PC-9 (cell line): ENCODE data around the gene COQ10B. TPM values are rescaled to one million over a fixed set of nuclear protein-coding genes. Genes with fewer than 3 reads are reported as not detected.

Source experiments
- BruUV-seq: library from RNA; stranded (reverse); fragments of 400-500 nt; replicated peaks from 2 replicates; lab custom pipeline; 2021; lab: Mats Ljungman, UMichigan
- CTCF ChIA-PET: fragments of 300-600 bp; sonication (Branson Sonifier 250); formaldehyde crosslinking; loops from one replicate; lab custom pipeline; 2022; ENCODE audit warnings: antibody characterized with exemption; lab: Charles Lee
- POLR2A ChIA-PET: fragments of 300-600 bp; sonication (Branson Sonifier 250); formaldehyde crosslinking; loops from one replicate; lab custom pipeline; 2022; ENCODE audit warnings: antibody characterized with exemption; ENCODE audit not compliant: unreplicated experiment; lab: Charles Lee
- DNase-seq, 2 experiments: peaks; one replicate each; pipeline versions ENCODE4 v3.0.0 to v3.0.0-alpha.2; 2015 to 2022; ENCODE audit warnings: mixed read lengths in 1 of 2
- H2AFZ ChIP-seq: fragments of 200-600 bp; sonication (generic); 2 replicates; pipeline ENCODE4 v1.8.1; 2017; ENCODE audit warnings: antibody characterized with exemption
- H3F3A ChIP-seq: fragments of 200-600 bp; sonication (generic); 2 replicates; pipeline ENCODE4 v1.8.1; 2017; ENCODE audit warnings: antibody characterized with exemption, mild to moderate bottlenecking, low read depth; ENCODE audit not compliant: insufficient read depth
- H3K27ac ChIP-seq: fragments of 200-600 bp; sonication (generic); 2 replicates; pipeline ENCODE4 v1.6.1; 2016; ENCODE audit warnings: mixed run types
- H3K27me3 ChIP-seq: fragments of 200-600 bp; sonication (generic); 2 replicates; pipeline ENCODE4 v1.6.1; 2016; ENCODE audit warnings: low read depth, mixed run types; ENCODE audit not compliant: insufficient read depth
- H3K36me3 ChIP-seq: fragments of 200-600 bp; sonication (generic); 2 replicates; pipeline ENCODE4 v1.6.1; 2016; ENCODE audit warnings: low read depth, mixed run types
- H3K4me1 ChIP-seq: fragments of 200-600 bp; sonication (generic); replicated peaks from 2 replicates; pipeline ENCODE4 v1.6.1; 2016; ENCODE audit warnings: mixed run types; ENCODE audit not compliant: insufficient read depth
- H3K4me2 ChIP-seq: fragments of 200-600 bp; sonication (generic); 2 replicates; pipeline ENCODE4 v1.6.1; 2017; ENCODE audit warnings: mixed run types
- H3K4me3 ChIP-seq: fragments of 200-600 bp; sonication (generic); 2 replicates; pipeline ENCODE4 v1.6.1; 2016; ENCODE audit warnings: mixed run types
- H3K79me2 ChIP-seq: fragments of 200-600 bp; sonication (generic); 2 replicates; pipeline ENCODE4 v1.6.1; 2017; ENCODE audit warnings: low read depth, mixed run types
- H3K9me2 ChIP-seq: fragments of 200-600 bp; sonication (generic); 2 replicates; pipeline ENCODE4 v1.8.1; 2017; ENCODE audit warnings: mild to moderate bottlenecking; ENCODE audit not compliant: insufficient read depth
- H3K9me3 ChIP-seq: fragments of 200-600 bp; sonication (generic); 2 replicates; pipeline ENCODE4 v1.8.1; 2016; ENCODE audit warnings: low read depth; ENCODE audit not compliant: insufficient read depth
- H4K20me1 ChIP-seq: fragments of 200-600 bp; sonication (generic); 2 replicates; pipeline ENCODE4 v1.8.1; 2017; ENCODE audit not compliant: insufficient read depth
- CTCF ChIP-seq: fragments of 200-600 bp; sonication (generic); conservative IDR thresholded peaks from 2 replicates; pipeline ENCODE4 v1.6.1; 2017; ENCODE audit warnings: mixed run types, antibody characterized with exemption, mild to moderate bottlenecking, moderate library complexity
- EZH2 ChIP-seq: fragments of 200-600 bp; sonication (generic); IDR thresholded peaks from 2 replicates; pipeline ENCODE4 v1.8.0; 2017; ENCODE audit warnings: antibody characterized with exemption, low read depth
- intact Hi-C: fragments of 100-400 bp; cut with micrococcal nuclease; formaldehyde crosslinking; loops from one replicate; pipeline ENCODE4 v1.10.0; 2022; ENCODE audit not compliant: unreplicated experiment
- total RNA-seq: library from RNA; stranded (reverse); gene quantifications from 2 replicates; pipeline ENCODE4 v1.2.3, GENCODE V29; 2021

The COQ10B gene
- total RNA-seq, 1 experiment from 2014 or later: 18.1 TPM

- CTCF ChIA-PET: no interaction called here
- Histone ChIP-seq H3K27me3 (no peaks in the 10 kb centered on the region), H3K4me3 (peak overlapping the region; percentile 95), H3K79me2 (peaks cover 70% of the 10 kb centered on the region), H3K9me2 (no peaks in the 10 kb centered on the region), H3K4me2 (peak overlapping the region; percentile 83), H3K36me3 (0 out of 2 replicates have a peak, but pooled peaks cover 3% of the 10 kb centered on the region), H2AFZ (no peak overlapping the region), H3K4me1 (peaks cover 24% of the 10 kb centered on the region), H3K27ac (no peak overlapping the region), H3F3A (peaks cover 7% of the 10 kb centered on the region; the same call in 1 of the 2 replicates), H4K20me1 (peaks cover 28% of the 10 kb centered on the region), H3K9me3 (peaks cover 2% of the 10 kb centered on the region; the same call in 1 of the 2 replicates)
- no peak for DNase-seq
- no TSS peak for BruUV-seq
- TF ChIP-seq EZH2 (no peak), CTCF (no peak)
- intact Hi-C loops: loop anchor here (5.0 kb wide), 2 partner anchors 65 to 190 kb away; partner anchors contain the start of genes COQ10B and MARS2
- POLR2A ChIA-PET: interaction anchor here (0.6 to 0.8 kb wide), 5 partner anchors 16 to 97 kb away, joined by 3 to 8 read pairs (median 5); partner anchors contain the start of genes HSPD1, HSPE1 and SF3B1
These were observed 63.8 kb downstream of the COQ10B start for GRCh38 chr2:197517150-197517549.

Other genes starting within 250 kb of the COQ10B start
- gene ANKRD44, start 142.8 kb upstream of the COQ10B start, total RNA-seq: 1.7 and 3.4 TPM in 2 replicates
- gene SF3B1, start 18.5 kb upstream of the COQ10B start, total RNA-seq: 127 and 156 TPM in 2 replicates
- 532 and 557 TPM in 2 replicates for gene HSPD1, start 46.3 kb downstream of the COQ10B start, total RNA-seq
- 113 and 219 TPM in 2 replicates for gene HSPE1, start 46.8 kb downstream of the COQ10B start, total RNA-seq
- 19.9 and 20.1 TPM in 2 replicates for gene MOB4, start 62.5 kb downstream of the COQ10B start, total RNA-seq
- not detected in 2 replicates for gene RFTN2, start 222.0 kb downstream of the COQ10B start, total RNA-seq